ENCODE measurements around the gene CXCL14. TPM values are rescaled to one million over a fixed set of nuclear protein-coding genes. Genes with fewer than 3 reads are reported as not detected.

CXCL14 gene
- total RNA-seq, 1 donor = not detected

- Histone ChIP-seq H3K9me3 (ENCODE audit: low read depth, low read length) (no peaks in the 10 kb centered on the region), H3K79me2 (ENCODE audit: insufficient read depth, low read length) (no peaks in the 10 kb centered on the region), H3K4me1 (ENCODE audit: insufficient read depth, low read length) (no peaks in the 10 kb centered on the region), H3K27me3 (ENCODE audit: insufficient read depth, low read length) (no peaks in the 10 kb centered on the region), H4K20me1 (ENCODE audit: insufficient read depth, low read length) (no peaks in the 10 kb centered on the region), H3K4me3 (ENCODE audit: insufficient read depth, low read length) (no peak overlapping the region), H3K27ac (ENCODE audit: low read depth, low read length) (no peak overlapping the region), H3K36me3 (ENCODE audit: insufficient read depth, low read length) (no peaks in the 10 kb centered on the region), H2AFZ (ENCODE audit: low read length) (no peak overlapping the region), H3K4me2 (ENCODE audit: insufficient read depth, low read length) (no peak overlapping the region)
- DNase-seq (ENCODE audit: insufficient read length, low spot score, missing footprints) = no peak
- no peak for TF ChIP-seq CTCF (IDR thresholded peaks at IDR 0.05; ENCODE audit: extremely low read depth, low read depth, low read length)
These were observed 22.7 kb upstream of the CXCL14 start for GRCh38 chr5:135601466-135601865.

- Histone ChIP-seq H3K27me3 (ENCODE audit: insufficient read depth, low read length) (no peaks in the 10 kb centered on the region), H2AFZ (ENCODE audit: low read length) (no peak overlapping the region), H3K4me2 (ENCODE audit: insufficient read depth, low read length) (no peak overlapping the region), H3K9me3 (ENCODE audit: low read depth, low read length) (no peaks in the 10 kb centered on the region), H3K4me3 (ENCODE audit: insufficient read depth, low read length) (no peak overlapping the region), H4K20me1 (ENCODE audit: insufficient read depth, low read length) (no peaks in the 10 kb centered on the region), H3K79me2 (ENCODE audit: insufficient read depth, low read length) (no peaks in the 10 kb centered on the region), H3K36me3 (ENCODE audit: insufficient read depth, low read length) (no peaks in the 10 kb centered on the region), H3K27ac (ENCODE audit: low read depth, low read length) (no peak overlapping the region), H3K4me1 (ENCODE audit: insufficient read depth, low read length) (no peaks in the 10 kb centered on the region)
- DNase-seq (ENCODE audit: insufficient read length, low spot score, missing footprints) = no peak
- TF ChIP-seq CTCF (IDR thresholded peaks at IDR 0.05; ENCODE audit: extremely low read depth, low read depth, low read length) = no peak
These were observed 22.2 kb upstream of the CXCL14 start for GRCh38 chr5:135600971-135601381.

GRCh38 chr5:135600152-135600570, 21.4 kb upstream of the CXCL14 start:
- H3K9me3 ChIP-seq (ENCODE audit: low read depth, low read length) = no peaks in the 10 kb centered on the region
- no peaks in the 10 kb centered on the region for H3K27me3 ChIP-seq (ENCODE audit: insufficient read depth, low read length)
- no peaks in the 10 kb centered on the region for H3K79me2 ChIP-seq (ENCODE audit: insufficient read depth, low read length)
- no peak overlapping the region for H3K27ac ChIP-seq (ENCODE audit: low read depth, low read length)
- no peak for TF ChIP-seq CTCF (IDR thresholded peaks at IDR 0.05; ENCODE audit: extremely low read depth, low read depth, low read length)
- no peak overlapping the region for H2AFZ ChIP-seq (ENCODE audit: low read length)
- H3K36me3 ChIP-seq (ENCODE audit: insufficient read depth, low read length) = no peaks in the 10 kb centered on the region
- no peak for DNase-seq (ENCODE audit: insufficient read length, low spot score, missing footprints)
- H3K4me2 ChIP-seq (ENCODE audit: insufficient read depth, low read length) = no peak overlapping the region
- no peak overlapping the region for H3K4me3 ChIP-seq (ENCODE audit: insufficient read depth, low read length)
- no peaks in the 10 kb centered on the region for H4K20me1 ChIP-seq (ENCODE audit: insufficient read depth, low read length)
- H3K4me1 ChIP-seq (ENCODE audit: insufficient read depth, low read length) = no peaks in the 10 kb centered on the region

- no peak for DNase-seq (ENCODE audit: insufficient read length, low spot score, missing footprints)
- Histone ChIP-seq H3K4me3 (ENCODE audit: insufficient read depth, low read length) (no peak overlapping the region), H3K36me3 (ENCODE audit: insufficient read depth, low read length) (no peaks in the 10 kb centered on the region), H3K27ac (ENCODE audit: low read depth, low read length) (no peak overlapping the region), H3K4me1 (ENCODE audit: insufficient read depth, low read length) (no peaks in the 10 kb centered on the region), H4K20me1 (ENCODE audit: insufficient read depth, low read length) (no peaks in the 10 kb centered on the region), H3K4me2 (ENCODE audit: insufficient read depth, low read length) (no peak overlapping the region), H3K27me3 (ENCODE audit: insufficient read depth, low read length) (no peaks in the 10 kb centered on the region), H2AFZ (ENCODE audit: low read length) (no peak overlapping the region), H3K79me2 (ENCODE audit: insufficient read depth, low read length) (no peaks in the 10 kb centered on the region), H3K9me3 (ENCODE audit: low read depth, low read length) (no peaks in the 10 kb centered on the region)
- TF ChIP-seq CTCF (IDR thresholded peaks at IDR 0.05; ENCODE audit: extremely low read depth, low read depth, low read length) = no peak
These were observed 20.8 kb upstream of the CXCL14 start for GRCh38 chr5:135599421-135600151.

All from osteoblast (primary cell).